Right forelimb (tissue), 1 donor: ENCODE measurements around the gene EEF1AKMT4.

Experiments used
- DNase-seq: peaks from one replicate; pipeline ENCODE4 v3.0.0-alpha.2; 2018

EEF1AKMT4 gene

DNA sequence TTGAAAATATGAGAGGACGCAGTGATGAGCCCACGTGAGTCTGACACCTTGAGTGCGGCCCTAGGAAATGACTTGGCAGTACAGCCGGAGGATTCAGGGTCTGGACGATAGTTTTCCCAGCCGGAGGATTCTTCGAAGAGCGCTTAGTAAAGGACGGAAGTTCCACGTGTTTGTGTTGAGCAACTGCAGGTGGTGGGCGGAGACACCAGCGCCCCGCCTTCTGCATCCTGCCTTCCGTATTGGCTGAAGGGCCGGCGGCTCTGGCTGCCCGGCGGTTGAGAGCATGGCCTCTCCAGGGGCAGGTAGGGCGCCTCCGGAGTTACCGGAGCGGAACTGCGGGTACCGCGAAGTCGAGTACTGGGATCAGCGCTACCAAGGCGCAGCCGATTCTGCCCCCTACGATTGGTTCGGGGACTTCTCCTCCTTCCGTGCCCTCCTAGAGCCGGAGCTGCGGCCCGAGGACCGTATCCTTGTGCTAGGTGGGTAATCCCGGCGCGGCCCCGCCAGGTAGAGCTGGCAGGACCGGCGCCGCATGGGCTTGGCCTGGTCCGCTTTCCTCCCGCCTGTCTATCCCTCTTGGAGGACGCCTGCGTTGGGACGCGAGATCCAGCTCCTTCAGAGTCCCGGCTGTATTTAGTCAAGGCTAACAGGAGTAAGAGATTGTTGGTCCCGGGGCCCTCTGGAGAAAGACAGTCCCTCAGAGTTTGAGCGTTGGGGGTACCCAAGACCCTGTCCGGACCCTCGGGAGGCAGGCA is at the start of gene EEF1AKMT4:
EEF1AKMT4 (plus strand) TSS at position 261 of the 755 bp plus-strand sequence; CDS start at position 284, 23 bp downstream.
- DNase-seq: peak; percentile 92

DNA sequence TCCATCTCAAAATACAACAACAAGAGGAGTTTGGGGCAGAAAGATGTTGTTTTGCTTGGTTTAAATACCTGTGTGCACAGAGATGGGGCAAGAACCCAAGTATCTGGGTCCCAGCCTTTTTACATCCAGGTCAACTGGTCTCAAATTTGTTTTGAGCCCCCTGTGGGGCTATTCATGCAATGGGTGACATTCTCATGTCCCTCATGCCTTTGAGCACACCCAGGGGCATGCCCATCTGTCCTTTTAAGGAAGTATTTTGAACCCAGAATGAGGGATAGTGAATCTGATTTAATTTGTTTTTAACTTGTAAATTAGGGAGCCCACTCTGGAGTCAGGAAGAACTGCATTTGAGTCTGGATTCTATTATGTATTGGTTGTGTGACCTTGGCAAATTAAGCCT is 48.6 kb upstream of the EEF1AKMT4 start:
- no peak for DNase-seq

DNA sequence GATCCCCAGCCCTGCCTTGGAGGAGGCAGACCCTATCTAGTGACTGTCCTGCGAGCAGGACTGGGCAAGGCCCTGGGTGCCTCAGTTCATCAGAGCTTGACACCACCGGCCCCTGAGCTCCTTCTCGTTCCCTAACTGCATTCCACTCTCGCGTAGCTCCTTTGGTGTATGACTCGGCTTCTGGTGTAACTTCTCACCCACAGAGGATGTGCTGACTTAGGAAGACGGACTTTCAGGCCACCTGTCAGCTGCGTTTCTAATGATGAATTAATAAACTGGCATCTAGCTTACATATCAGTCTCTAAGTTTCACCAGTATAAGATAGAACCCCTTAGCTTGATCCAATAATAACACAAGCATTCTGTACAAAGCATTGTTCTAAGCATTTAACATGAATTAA is 45.9 kb upstream of the EEF1AKMT4 start:
- DNase-seq: no peak

DNA sequence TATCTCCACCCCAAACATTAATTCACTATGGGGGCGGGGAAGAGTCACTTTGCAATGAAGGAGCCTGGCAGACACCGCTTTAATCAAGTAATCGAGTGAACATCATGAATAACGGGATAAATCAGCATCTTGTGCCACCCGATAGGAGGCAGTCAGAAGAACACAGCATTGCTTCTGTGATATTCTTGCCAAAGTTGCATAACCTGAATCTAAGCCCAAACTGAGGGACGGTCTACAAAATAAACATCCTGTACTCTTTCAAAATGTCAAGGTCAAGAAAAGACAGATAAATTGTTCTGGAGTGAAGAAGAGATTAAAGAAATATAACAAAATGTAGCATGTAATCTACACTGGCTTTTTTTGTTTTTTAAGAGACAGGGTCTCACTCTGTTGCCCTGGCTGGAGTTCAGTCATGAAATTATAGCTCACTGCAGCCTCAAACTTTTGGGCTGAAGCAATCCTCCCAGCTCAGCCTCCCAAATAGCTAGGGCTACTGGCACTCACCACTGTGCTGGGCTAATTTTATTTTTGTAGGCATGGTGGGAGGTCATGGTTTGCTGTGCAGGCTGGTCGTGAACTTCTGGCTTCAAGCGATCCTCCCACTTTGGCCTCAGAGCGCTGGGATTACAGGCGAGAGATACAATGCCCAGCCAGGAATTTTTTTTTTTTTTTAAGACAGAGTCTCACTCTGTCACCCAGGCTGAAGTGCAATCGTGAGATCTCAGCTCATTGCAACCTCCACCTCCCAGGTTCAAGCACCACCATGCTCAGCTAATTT is 40.1 kb upstream of the EEF1AKMT4 start:
- no peak for DNase-seq

DNA sequence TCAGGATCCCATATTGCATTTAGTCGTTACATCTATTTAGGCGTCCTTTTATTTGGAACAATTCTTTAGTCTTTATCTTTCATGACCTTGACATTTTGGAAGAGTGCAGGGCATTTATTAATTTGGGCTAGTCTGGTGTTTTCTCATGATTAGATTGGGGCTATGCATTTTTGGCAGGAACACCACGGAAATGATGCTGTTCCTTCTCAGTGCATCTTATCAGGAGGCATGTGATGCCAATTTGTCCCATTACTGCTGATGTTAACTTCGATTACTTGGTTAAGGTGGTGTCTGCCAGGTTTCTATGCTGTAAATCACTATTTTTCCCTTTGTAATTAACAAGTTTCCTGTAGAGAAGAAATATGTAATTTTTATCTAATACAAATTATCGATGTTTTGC is 38.2 kb upstream of the EEF1AKMT4 start:
- DNase-seq: no peak

DNA sequence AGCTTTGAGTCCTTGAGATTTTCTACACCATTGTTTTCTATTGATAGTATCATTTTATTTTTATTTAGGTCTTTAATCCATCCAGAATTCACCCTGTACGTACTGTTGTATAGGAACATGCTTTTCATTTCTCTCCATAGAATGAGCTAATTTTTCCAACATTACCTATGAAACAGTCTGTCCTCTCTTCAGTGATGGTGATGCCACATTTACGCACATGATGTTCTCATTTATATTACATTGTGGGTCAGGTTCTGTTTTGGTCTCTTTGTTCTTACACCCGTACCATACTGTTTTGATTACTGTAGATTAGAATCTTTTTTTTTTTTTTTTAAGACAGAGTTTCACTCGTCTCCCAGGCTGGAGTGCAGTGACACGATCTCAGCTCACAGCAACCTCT is 37.8 kb upstream of the EEF1AKMT4 start:
- DNase-seq: no peak

DNA sequence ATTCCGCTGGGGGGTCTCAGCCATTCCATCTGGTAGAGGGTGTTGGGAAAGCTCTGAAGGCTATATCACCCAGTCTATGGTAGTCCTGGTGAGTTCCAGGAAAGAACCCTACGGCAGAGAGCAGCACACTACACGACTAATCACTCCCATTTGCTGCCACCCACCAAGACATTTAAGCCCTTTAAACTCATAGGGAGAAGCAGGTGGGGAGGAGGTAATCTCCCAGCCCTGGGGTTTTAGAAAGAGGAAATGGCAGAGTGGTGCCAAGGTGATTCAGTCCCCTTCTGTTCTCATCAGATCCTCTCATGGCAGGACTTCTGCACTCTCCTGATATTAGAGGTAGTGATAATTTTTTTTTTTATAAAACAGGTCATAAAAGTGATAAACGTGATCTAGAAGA is 30.7 kb upstream of the EEF1AKMT4 start:
- no peak for DNase-seq

DNA sequence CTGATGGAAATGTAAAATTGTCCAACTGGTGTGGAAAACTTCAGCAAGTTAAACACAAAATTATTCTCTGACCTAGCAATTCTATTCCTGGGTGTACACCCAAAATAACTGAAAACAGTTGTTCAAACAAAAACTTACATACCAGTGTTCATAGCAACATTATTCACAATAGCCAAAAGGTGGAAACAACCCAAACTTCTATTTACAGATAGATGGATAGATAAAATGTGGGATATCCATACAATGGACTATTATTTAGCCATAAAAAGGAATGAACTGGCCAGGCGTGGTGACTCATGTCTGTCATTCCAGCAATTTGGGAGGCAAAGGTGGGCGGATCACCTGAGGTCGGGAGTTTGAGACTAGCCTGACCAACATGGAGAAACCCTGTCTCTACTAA is 27.0 kb upstream of the EEF1AKMT4 start:
- DNase-seq: no peak

DNA sequence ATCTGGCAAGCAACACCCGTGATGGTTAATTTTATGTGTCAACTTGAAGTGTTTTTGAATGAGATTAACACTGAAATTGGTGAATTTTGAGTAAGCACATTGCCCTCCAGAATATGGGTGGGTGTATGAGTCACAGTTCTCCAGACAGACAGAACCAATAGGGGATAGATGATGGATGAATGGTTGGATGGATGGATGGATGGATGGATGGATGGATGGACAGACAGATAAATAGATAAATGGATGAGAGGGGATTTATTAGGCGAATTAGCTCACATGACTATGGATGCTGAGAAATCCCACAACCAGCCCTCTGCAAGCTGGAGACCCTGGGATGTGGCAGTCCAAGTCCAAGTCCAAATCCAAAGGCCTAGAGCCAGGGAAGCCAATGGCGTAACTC is 25.5 kb upstream of the EEF1AKMT4 start:
- no peak for DNase-seq

DNA sequence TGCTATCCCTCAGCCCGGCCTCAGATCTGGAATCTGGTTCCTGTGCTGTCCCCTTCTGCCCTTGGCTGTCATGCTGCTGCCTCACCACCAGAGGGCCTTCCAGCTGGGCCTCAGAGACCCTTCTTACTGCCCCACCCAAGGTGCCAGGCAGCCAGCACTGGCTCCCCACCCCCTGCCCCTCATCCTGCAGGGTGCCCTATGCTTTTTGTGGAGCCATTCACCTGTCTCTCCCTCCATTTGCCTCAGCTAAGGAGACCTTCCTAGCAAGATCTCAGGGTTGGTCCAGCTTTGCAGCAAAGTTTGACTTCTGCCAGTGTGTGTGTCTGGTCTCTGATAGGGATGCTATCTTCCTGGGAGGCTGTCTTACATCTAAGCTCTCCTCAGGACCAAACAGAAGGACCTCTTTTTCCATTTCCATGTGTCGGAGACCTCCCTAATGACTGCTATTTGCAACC is 22.0 kb upstream of the EEF1AKMT4 start:
- DNase-seq: no peak

DNA sequence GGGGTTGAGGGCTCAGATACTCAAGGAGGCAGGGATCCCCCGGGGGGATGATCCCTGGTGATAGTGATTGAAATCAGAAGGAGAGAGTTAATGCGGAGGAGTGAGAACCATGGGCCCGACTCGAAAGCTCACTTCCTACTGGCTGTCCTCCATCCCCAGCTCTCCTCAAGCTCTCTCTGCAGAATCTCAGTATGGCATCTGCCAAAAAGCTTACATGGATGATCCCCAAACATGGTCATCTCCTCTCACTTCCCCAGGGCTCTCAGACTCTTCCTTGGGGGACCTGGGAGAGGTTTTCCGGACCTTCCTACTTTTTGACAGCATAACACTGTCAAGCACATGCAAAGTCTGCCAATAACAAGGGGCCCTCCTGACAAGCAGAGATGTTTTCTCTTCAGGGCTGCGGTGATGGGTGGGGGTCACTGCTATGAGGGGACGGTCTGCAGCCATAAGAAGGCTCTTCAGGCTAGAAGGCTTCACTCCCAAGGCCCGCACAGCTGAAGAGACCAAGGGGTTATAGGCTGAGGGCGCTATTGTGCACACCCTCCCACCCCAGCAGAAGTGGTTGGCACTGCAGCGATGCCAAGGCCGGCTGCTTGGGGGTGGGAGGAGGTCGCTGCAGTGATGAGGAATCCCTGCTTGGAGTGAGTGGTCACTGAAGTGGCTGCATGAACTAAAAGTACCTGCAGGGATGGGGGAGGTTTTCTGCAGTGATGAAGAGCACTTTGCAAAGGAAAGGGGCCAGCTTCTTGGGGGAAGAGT is 20.9 kb upstream of the EEF1AKMT4 start:
- DNase-seq: no peak

DNA sequence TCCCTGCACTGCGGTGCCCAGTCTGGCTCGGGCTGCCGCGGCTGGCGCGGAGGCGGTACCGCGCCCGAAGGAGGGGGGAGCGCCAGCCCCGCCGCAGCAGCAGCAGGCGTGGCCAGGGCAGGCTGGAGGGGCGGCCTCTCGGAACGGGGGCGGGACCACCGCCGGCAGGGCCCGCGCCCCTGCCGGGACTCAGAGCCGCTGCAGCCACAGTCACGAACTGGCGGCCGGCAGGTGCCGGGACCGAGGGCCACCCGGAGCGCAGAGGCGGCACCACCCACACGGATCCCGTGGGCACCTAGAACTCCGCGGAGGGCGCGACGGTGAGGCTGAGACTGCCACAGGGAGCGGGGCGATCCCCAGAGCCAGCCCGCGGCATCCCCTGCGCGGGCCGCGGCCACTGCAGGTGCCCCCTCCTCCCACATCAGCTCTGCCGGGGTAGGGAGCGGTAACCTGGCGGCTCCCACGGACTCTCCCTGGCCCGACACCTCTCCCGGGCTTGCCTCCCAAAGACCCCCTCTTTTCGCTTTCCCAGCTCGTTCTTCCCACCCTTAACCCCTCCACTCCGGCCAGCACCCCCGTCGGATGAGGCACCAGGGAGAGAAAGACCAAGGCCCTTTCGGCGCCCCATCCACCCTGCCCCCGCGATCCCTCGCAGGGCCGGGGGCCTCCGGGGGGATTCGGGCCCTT is 19.9 kb upstream of the EEF1AKMT4 start, which contains the start of gene VWA5B2:
VWA5B2 (plus strand) TSS at position 192 of the 687 bp plus-strand sequence. CDS start 944 bp downstream, outside the sequence.
- DNase-seq: peak; percentile 66

DNA sequence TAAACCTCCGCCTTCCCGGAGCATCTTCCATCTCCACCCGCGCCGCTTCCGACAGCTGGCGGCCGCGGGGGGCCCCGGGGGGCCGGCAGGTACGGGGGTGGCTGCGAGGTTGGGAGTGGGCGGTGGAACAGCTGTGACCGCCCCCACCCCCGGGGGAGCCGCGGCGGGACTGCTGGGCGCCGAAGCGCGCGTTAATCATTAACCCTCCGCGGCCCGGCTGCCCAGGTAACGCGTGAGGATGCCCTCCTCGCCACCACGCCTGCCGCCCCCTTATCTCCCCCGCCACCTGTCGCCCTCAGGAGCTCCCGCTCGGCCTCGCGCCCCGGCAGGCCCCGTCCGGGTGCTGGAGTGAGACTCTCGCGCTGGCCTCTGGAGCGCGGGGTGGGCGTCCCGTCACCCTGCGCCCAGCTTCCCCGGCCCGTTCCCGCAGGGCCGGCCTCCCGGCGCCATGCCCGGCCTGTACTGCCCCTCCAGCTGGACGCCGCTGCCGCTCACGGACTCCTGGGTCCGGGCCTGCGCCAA is 19.3 kb upstream of the EEF1AKMT4 start:
- DNase-seq: no peak

DNA sequence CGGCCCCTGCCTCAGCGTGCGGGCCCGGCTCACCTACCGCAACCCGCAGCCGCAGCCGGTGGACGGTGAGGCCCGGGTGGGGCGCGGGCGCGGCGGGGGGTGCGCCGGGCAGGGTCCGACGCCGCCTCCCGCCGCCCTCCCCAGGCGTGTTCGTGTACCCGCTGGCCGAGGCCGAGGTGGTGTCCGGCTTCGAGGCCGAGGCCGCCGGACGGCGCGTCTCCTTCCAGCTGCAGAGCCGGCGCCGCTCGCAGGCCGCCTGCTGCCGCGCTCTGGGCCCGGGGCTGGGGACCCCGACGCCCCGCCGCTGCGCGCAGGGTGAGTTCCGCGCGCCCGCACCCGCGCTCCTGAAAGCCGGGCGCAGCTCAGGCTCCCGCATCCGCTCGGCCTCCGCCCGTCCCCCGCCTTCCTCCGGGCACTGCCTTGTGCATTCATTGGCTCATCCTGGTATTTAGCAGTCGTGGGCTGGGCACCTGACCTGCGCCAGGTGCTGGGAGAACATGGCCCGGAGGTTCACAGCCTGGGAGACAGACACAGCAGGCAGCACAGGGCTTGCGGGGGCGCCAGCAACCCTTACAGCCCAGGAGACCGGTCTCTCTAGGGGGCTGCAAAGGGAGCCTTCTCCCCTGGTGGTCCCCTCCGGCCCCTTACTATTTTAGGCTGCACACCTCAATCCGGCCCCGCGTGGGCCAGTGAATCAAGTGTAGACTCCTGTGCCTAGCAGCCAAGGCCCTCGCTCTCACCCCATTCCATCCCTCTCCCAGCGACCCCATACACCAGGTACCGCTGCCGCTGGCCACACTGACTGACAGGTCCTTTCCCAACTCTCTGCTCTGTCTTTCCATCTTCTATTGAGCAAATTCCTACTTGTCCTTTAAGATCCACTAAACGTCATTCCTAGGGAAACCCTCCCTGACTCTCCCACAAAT is 18.6 kb upstream of the EEF1AKMT4 start:
- no peak for DNase-seq

DNA sequence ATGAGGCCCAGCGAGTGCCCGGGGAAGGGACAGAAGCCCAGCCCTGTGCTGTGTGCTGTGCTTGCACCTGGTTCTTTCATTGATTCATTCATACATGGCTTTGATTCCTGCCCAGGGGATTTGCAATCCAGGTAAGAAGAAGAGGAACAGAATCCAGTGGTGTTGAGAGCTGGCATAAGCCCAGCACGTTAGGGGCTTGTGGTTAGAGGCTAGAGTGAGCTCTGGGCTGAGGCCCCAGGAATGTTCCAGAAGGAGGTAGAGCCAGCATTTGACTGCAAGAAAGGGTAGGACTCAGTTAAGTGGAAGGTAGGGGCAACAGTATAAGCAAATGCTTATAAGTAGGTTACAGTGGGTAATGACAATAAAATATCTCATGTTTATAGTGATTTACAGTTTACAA is 17.8 kb upstream of the EEF1AKMT4 start:
- no peak for DNase-seq

DNA sequence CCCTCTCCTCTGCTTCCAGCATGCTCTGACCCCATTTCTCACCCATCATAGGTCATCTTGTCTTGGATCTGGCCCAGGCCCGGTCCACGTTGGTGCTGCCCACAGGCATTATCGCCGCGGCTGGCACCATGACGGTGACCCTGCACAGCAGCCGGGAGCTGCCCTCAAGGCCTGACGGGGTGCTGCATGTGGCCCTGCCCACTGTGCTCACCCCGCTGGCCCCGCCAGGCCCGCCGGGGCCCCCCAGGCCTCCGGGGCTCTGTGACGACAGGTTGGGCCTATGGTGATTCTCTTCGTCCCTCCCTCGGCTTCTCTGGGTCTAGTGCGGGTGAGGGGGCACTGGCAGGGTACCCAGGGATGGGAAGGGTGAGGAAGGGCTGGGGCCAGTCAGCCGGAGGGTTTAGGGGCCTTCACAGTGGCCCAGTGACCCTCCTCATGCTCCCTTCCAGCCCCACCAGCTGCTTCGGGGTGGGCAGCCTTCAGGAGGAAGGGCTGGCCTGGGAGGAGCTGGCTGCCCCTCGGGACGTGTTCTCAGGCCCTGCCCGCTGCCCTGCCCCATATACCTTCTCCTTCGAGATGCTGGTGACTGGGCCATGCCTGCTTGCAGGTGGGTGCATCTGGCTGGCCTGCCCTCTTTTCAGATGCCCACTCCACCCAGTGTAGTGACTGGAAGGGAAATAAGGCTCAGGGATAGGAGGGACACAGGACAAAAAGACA is 16.2 kb upstream of the EEF1AKMT4 start:
- DNase-seq: no peak

DNA sequence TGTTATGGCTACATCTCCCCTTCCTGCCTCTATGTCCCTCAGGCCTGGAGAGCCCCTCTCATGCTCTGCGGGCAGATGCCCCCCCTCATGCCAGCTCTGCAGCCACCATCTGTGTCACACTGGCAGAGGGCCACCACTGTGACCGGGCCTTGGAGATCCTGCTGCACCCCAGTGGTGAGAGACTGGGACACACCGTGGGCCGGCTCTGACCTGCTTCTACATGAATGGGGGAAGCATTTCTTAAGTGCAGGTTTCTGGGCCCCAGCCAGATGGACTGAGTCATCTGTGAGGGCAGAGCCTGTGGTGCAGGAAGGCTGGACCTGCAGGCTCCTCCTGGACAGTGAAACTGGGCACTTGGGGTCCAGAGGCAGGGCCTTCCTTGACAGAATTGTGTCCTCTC is 15.2 kb upstream of the EEF1AKMT4 start:
- no peak for DNase-seq

DNA sequence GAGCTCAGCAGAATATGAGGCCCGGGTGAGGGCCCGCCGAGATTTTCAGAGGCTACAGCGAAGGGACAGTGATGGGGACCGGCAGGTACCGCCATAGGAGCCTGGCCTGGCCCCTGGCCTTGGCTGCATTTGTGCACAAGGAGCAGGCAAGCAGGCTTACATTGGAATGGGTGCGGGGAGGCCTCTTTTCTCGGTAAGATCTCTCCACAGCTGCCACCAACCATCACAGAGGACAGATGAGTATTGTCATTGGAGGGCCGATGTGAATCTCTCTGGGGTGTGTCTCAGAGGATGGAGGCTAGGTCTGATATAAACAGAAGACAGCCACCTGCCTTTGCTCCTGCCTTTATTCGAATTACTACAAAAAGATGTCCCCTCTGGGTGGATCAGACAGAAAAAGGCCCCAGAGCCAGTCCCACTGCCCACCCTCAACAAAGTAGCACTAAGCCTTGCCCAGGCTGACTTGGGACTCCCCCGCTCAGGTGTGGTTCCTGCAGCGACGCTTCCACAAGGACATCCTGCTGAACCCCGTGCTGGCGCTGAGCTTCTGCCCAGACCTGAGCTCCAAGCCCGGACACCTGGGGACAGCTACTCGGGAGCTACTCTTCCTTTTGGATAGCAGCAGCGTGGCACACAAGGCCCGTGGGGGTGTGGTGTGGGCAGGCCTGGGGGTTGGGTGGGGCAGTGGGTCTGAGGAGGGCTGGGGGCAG is 14.6 kb upstream of the EEF1AKMT4 start:
- no peak for DNase-seq

DNA sequence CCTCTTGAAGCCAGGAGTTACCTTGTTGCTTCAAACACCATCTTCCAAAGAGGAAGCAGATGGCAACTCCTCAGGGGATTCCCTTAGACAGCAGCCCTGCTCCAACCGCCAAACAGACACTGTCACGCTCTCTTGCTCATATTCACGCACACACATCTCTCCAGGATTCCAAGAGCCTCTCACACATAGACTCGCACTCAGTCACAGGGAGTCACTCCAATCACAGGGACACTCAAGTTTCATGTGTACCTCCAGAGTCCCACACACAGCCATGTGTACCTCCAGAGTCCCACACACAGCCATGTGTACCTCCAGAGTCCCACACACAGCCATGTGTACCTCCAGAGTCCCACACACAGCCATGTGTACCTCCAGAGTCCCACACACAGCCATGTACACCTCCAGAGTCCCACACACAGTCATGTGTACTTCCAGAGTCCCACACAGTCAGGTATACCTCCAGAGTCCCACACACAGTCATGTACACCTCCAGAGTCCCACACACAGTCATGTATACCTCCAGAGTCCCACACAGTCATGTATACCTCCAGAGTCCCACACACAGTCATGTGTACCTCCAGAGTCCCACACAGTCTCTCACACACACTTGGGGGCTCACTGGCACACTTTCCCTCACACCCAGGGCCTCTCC is 14.0 kb upstream of the EEF1AKMT4 start:
- peak; percentile 7 for DNase-seq
